Stimulated activated CD4-positive, alpha-beta T cell treated with anti-CD3 and anti-CD28 coated beads, TNF-alpha, amount 100 ng/mL, for 48 hours (primary cell): ENCODE measurements around the gene CELSR2.

Experiments
- DNase-seq, 3 donors: peaks; one replicate each; pipeline ENCODE4 v3.0.0-alpha.2; 2020; ENCODE audit warnings: low read depth in 3 of 3

Gene CELSR2

DNA sequence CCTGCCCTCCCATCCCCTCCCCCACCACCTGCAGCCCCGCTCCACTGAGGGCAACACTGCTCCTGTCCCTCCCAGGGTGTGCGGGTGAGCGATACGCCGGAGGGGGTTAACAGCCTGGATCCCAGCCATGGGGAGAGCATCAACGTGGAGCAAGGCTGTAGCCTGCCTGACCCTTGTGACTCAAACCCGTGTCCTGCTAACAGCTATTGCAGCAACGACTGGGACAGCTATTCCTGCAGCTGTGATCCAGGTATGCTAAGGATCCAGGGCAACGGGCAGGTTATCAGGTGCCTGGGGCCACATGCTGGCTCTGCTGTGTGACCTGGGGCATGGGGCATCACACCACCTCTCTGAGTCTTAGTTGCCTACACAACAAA is 15.0 kb downstream of the CELSR2 start:
- DNase-seq, result no peak

DNA sequence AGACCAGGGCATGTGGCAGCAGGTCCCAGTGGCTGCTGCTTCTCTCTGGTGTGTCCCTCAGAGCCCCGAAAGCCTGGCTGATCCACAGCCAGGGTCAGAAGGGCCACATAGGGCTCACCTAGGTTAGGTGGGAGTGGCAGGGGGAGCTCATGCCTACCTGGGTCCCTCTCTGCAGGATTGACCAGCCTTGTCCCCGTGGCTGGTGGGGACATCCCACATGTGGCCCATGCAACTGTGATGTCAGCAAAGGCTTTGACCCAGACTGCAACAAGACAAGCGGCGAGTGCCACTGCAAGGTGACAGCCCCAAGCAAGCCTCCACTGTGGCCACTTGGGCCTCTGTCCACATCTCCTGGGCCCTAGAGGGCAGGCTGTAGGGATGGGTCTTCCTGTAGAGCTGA is 15.7 kb downstream of the CELSR2 start:
- no peak for DNase-seq

DNA sequence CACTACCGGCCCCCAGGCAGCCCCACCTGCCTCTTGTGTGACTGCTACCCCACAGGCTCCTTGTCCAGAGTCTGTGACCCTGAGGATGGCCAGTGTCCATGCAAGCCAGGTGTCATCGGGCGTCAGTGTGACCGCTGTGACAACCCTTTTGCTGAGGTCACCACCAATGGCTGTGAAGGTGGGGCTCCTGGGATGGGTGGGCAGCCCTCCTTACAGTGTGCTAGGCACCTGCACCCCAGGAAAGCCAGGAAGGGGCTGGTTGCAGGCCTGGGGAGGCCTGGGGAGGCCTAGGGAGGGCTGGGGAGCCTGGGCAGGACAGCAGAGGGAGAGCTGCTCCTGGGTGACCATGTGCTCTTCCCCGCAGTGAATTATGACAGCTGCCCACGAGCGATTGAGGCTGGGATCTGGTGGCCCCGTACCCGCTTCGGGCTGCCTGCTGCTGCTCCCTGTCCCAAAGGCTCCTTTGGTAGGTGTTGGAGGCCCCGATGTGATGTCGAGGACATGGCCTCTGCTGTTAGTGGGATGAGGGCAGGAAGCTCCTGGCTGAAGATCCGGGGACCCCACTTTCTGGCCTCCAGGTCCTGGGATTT is 16.5 kb downstream of the CELSR2 start:
- no peak for DNase-seq

DNA sequence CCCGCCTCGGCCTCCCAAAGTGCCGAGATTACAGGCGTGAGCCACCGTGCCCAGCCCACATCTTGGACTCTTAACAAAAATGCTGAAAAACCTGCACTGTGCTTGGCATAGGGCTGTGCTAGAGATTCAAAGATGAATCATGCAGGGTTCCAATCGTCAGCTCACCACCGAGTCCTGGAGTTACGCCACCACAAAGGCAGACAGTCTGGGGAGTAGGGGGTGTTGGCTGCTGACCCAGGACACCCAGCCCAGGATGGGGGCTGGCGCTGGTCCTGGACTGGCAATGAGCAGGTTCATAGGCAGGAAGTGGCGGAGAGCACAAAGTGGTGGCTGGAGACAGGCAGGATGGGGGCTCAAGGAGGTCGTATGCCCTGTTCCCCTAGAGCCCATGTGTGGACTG is 17.6 kb downstream of the CELSR2 start:
- no peak for DNase-seq

- DNase-seq, result no peak
Measured at GRCh38 chr1:109267743-109268300, 18.5 kb downstream of the CELSR2 start.

- no peak for DNase-seq
Measured at GRCh38 chr1:109268431-109269211, 19.3 kb downstream of the CELSR2 start.

- no peak for DNase-seq
Measured at GRCh38 chr1:109269212-109269980, 20.1 kb downstream of the CELSR2 start.

- no peak for DNase-seq
Measured at GRCh38 chr1:109269981-109270622, 20.8 kb downstream of the CELSR2 start.

DNA sequence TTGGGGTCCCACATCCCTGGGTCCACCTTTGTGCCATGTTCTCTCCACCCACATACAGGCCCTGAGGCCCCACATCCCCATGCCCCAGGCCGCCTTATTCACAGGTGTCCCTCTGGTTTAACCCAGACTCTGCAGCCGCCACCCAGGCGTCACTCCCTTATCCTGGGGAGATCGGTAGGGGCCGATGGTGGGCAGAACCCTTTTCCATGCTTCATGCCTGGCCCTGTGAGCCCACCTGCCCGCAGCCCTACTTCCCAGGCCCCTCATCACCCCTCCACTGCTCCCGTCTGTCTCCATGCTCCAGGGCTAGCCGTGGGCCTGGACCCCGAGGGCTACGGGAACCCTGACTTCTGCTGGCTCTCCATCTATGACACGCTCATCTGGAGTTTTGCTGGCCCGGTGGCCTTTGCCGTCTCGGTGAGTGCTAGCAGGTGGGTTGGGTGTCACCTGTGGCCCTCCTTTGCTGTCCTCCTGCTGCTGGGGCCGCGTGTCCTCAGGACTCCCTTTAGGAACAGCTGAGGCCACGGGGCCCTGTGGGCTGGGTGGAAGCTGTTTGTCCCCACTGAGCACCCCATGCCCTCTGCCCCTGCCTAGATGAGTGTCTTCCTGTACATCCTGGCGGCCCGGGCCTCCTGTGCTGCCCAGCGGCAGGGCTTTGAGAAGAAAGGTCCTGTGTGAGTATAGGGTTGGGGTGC is 21.4 kb downstream of the CELSR2 start:
- DNase-seq, result no peak

- DNase-seq, result no peak
Measured at GRCh38 chr1:109271458-109271857, 22.1 kb downstream of the CELSR2 start.

GRCh38 chr1:109272021-109272799 is 22.9 kb downstream of the CELSR2 start:
- no peak for DNase-seq

- DNase-seq, result no peak
Measured at GRCh38 chr1:109272831-109273547, 23.6 kb downstream of the CELSR2 start.

GRCh38 chr1:109273570-109274288 is 24.4 kb downstream of the CELSR2 start:
- DNase-seq, result no peak

DNA sequence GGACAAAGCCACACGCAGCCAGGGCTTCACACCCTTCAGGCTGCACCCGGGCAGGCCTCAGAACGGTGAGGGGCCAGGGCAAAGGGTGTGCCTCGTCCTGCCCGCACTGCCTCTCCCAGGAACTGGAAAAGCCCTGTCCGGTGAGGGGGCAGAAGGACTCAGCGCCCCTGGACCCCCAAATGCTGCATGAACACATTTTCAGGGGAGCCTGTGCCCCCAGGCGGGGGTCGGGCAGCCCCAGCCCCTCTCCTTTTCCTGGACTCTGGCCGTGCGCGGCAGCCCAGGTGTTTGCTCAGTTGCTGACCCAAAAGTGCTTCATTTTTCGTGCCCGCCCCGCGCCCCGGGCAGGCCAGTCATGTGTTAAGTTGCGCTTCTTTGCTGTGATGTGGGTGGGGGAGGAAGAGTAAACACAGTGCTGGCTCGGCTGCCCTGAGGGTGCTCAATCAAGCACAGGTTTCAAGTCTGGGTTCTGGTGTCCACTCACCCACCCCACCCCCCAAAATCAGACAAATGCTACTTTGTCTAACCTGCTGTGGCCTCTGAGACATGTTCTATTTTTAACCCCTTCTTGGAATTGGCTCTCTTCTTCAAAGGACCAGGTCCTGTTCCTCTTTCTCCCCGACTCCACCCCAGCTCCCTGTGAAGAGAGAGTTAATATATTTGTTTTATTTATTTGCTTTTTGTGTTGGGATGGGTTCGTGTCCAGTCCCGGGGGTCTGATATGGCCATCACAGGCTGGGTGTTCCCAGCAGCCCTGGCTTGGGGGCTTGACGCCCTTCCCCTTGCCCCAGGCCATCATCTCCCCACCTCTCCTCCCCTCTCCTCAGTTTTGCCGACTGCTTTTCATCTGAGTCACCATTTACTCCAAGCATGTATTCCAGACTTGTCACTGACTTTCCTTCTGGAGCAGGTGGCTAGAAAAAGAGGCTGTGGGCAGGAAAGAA is 25.5 kb downstream of the CELSR2 start:
- DNase-seq, result no peak

DNA sequence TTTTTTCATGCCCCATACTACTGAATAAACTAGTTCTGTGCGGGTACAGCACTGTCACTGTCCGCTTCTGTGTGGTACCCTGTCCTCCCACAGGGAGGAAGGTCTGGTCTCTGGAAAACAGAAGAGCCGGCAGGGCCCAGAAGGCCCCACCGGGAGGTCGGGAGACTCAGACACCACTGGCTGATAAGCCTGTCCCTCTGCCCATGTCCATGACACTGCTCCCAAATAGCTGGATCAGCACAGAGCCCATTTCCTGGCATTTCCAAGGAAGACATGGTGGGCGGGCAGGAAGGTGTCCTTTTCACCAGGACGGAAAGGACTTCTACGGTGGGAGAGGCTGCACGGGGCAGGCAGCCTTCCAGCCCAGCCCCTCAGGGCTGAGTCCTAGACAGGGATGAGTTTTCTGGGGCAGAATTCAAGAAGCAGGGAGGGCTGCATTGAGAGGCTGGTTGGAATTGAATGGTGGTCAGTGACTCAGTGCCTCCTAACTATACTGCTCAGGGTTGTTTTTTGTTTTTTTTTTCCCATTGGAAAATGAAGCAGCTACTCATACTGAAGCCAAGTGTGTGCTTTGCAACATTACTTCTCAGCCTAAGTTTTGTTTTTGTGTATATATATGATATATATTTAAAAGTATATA is 26.5 kb downstream of the CELSR2 start:
- DNase-seq, result no peak

DNA sequence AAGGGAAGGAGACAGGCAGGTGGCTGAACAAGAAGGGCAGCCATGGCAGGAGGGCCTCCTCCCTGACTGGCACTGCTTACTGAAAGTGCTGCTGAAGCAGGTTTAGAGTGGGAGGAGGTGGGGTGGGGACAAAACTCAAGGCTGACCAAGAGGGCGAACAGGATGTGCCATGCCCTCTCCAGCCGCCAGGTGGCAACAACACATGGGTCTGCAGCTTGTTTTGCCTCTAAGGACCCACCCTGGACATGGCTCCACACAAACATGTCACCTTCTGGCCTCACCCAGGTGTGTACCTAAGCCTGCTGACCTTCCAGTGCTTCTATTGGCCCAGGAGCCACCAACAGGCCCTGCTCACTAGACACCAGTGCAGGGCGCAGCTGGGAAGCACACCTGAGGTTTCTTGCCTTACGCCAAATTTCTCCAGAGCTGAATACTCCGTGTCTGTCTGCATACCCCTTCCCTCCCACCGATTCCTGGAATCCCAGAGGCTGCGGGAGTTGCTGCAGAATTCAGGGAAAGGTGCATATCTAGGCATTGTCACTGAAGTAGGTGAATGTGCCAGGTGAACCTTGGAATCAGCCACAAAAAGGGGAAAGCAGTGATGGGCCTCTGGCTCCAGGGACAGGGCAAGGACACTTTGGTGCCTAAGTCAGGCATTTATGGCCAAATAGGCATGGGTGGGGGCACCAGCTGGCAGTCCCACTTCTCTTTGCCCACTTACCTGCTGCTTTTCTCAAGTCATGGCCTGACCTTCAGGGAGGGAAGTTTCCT is 28.3 kb downstream of the CELSR2 start:
- DNase-seq, result peak; percentile 37 to 66 (median 43)
